ENCODE measurements around the gene NME3.
A peak's percentile ranks its signal among the peaks of the same experiment; 100 is the strongest.

NME3 gene

GRCh38 chr16:1775846-1776671 is 4.7 kb upstream of the NME3 start:
- no peak for TF ChIP-seq CTCF (IDR thresholded peaks at IDR 0.05; ENCODE audit: borderline replicate concordance, insufficient read depth, low read depth, low read length)
- H3K4me3 ChIP-seq (ENCODE audit: low read depth, low read length), result no peak overlapping the region

GRCh38 chr16:1775006-1775845 is 3.9 kb upstream of the NME3 start:
- no peak overlapping the region for H3K4me3 ChIP-seq (ENCODE audit: low read depth, low read length)
- no peak for TF ChIP-seq CTCF (IDR thresholded peaks at IDR 0.05; ENCODE audit: borderline replicate concordance, insufficient read depth, low read depth, low read length)

GRCh38 chr16:1774448-1774780 is 3.1 kb upstream of the NME3 start:
- TF ChIP-seq CTCF (IDR thresholded peaks at IDR 0.05; ENCODE audit: borderline replicate concordance, insufficient read depth, low read depth, low read length), result no peak
- peak overlapping the region; percentile 96 for H3K4me3 ChIP-seq (ENCODE audit: low read depth, low read length)

GRCh38 chr16:1773703-1774447 is 2.5 kb upstream of the NME3 start:
- H3K4me3 ChIP-seq (ENCODE audit: low read depth, low read length), result peak overlapping the region; percentile 96
- no peak for TF ChIP-seq CTCF (IDR thresholded peaks at IDR 0.05; ENCODE audit: borderline replicate concordance, insufficient read depth, low read depth, low read length)

GRCh38 chr16:1772908-1773702 is 1.8 kb upstream of the NME3 start, which contains the start of gene MRPS34:
MRPS34 (minus strand) TSS chr16:1773134; CDS start chr16:1773119, 15 bp downstream.
- TF ChIP-seq CTCF (IDR thresholded peaks at IDR 0.05; ENCODE audit: borderline replicate concordance, insufficient read depth, low read depth, low read length), result peak; percentile 88
- H3K4me3 ChIP-seq (ENCODE audit: low read depth, low read length), result peak within 1 kb of the TSS; percentile 96

- no peak for TF ChIP-seq CTCF (IDR thresholded peaks at IDR 0.05; ENCODE audit: borderline replicate concordance, insufficient read depth, low read depth, low read length)
- H3K4me3 ChIP-seq (ENCODE audit: low read depth, low read length), result peak within 1 kb of the TSS; percentile 96
Measured at GRCh38 chr16:1772362-1772907, 1.1 kb upstream of the NME3 start, which contains the start of gene EME2. EME2 (plus strand) TSS chr16:1772810; CDS start chr16:1773228, 418 bp downstream.

Measured in GM12875 (cell line).